Adrenal gland (tissue), 12 donors: ENCODE data around the gene MFNG. TPM values are rescaled to one million over a fixed set of nuclear protein-coding genes. Genes with fewer than 3 reads are reported as not detected.

ENCODE experiments used
- DNase-seq, 7 donors: peaks; one replicate each; pipeline ENCODE4 v3.0.0-alpha.2; 2019 to 2020
- H3K27ac ChIP-seq, 5 donors: fragments of 200-600 bp; sonication (generic) in 4 of 5; 1 replicate in 3 of 5; 2 replicates in 2 of 5; pipeline versions ENCODE4 v1.5.1 to v1.8.0; 2016 to 2020; ENCODE audit warnings: mild to moderate bottlenecking in 1 of 5
- H3K27me3 ChIP-seq: fragments of 200-600 bp; 2 replicates; pipeline ENCODE4 v1.8.0; 2021
- H3K36me3 ChIP-seq, 2 donors: fragments of 200-600 bp; replicated peaks in 1 of 2; 1 replicate in 1 of 2; 2 replicates in 1 of 2; pipeline versions ENCODE4 v1.5.1 to v1.8.0; 2018 to 2022
- H3K4me1 ChIP-seq, 2 donors: fragments of 200-600 bp; replicated peaks in 1 of 2; 1 replicate in 1 of 2; 2 replicates in 1 of 2; pipeline versions ENCODE4 v1.5.1 to v1.8.0; 2018 to 2021
- H3K4me3 ChIP-seq, 4 donors: fragments of 200-600 bp; sonication (generic) in 3 of 4; one replicate each; pipeline ENCODE4 v1.5.1; 2016 to 2018
- H3K9me3 ChIP-seq, 3 donors: fragments of 200-600 bp; sonication (generic) in 1 of 3; replicated peaks in 1 of 3; 1 replicate in 2 of 3; 2 replicates in 1 of 3; pipeline versions ENCODE4 v1.5.1 to v1.8.0; 2016 to 2021
- CTCF ChIP-seq, 6 experiments: fragments of 450-650 bp in 4 of 6; fragments of 200-600 bp in 2 of 6; sonication (generic) in 1 of 6; IDR thresholded peaks; 1 replicate in 5 of 6; 2 replicates in 1 of 6; pipeline versions ENCODE4 v1.5.1 to v1.8.0; 2016 to 2021; ENCODE audit warnings: antibody characterized with exemption in 6 of 6, mild to moderate bottlenecking in 2 of 6, moderate library complexity in 1 of 6
- POLR2A ChIP-seq, 2 donors: fragments of 450-650 bp; IDR thresholded peaks; one replicate each; pipeline ENCODE4 v1.6.1; 2017; ENCODE audit warnings: antibody characterized with exemption in 2 of 2, mild to moderate bottlenecking in 2 of 2, moderate library complexity in 1 of 2
- WGBS, 4 donors: extraction: QIAGEN DNeasy Blood & Tissue Kit in 2 of 4; methylation state at CpG; one replicate each; pipeline versions ENCODE4 v1.1.5 to v1.1.7; 2013 to 2017; 5-methylcytosine and 5-hydroxymethylcytosine counted together
- intact Hi-C, 2 donors: fragments of 100-400 bp; cut with DNase I; formaldehyde crosslinking; loops; one replicate each; pipeline versions ENCODE4 v1.14.1 to v1.15.0; 2022 to 2023
- polyA plus RNA-seq, 3 donors: library from polyadenylated mRNA; stranded (reverse); fragments of 200-250 nt in 2 of 3; fragments of 350-450 nt in 1 of 3; fragmentation: Illumina TruSeq in 1 of 3; extraction: RNeasy Lipid Tissue Mini Kit (QIAGEN cat#74804) in 1 of 3; gene quantifications; one replicate each; pipeline ENCODE4 v1.2.3, GENCODE V29; 2013 to 2014
- total RNA-seq, 9 donors: library from RNA; depleted of rRNA in 4 of 9; stranded (reverse); fragments of >200 nt in 4 of 9; fragments of 120-200 nt in 1 of 9; fragmentation: NEBNext Ultra II Directional in 1 of 9; extraction: Animal tissue kit (Norgen Biotek cat#: 25700) in 1 of 9; gene quantifications; one replicate each; pipeline versions ENCODE4 v1.1.0 to v1.2.4, GENCODE V29; 2013 to 2023
- donor health status: healthy with polysubstance abuse.
- donor health status: Bipolar disorder and iron deficiency.
- donor health status: DM: yes; HTN: yes; CAD: no.
- donor health status: DM: no; HTN: no; CAD: no.
- donor health status: DM: no; HTN: no; CAD: no.
- donor health status: DM: yes; HTN: yes; CAD: no.

MFNG gene
- total and polyA plus RNA-seq, 12 donors = 4.0 to 27.6 (median 17.9) TPM

DNA sequence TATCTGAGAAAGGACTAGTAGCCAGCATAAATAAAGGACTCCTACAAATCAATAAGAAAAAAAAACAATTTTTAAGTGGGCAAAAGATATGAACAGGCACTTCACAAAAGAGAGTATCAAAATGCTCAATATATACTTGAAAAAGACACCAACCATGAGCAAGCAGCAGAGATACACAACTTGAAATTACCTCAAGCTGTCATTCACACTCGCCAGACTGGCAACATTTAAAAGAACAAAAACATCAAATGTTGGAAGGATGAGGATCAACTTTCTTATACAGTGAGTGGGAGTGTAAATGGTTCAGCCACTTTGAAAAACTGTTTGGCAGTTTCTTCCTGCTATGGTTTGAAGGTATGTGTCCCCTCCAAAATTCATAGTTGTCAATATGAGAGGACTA lies 35.0 kb downstream of the MFNG start:
- Histone ChIP-seq H3K4me1 (peaks cover 0 to 9% of the 10 kb centered on the region in 2 donors), H3K9me3 (no peaks in the 10 kb centered on the region), H3K27ac (no peak overlapping the region), H3K27me3 (peaks cover 14% of the 10 kb centered on the region), H3K4me3 (no peak overlapping the region), H3K36me3 (no peaks in the 10 kb centered on the region)
- 46 to 94% (median 59%) methylated on average over 1 of the region's 1 CpG for WGBS, 4 donors
- no peak for TF ChIP-seq POLR2A (IDR thresholded peaks at IDR 0.05)
- no peak for TF ChIP-seq CTCF (IDR thresholded peaks at IDR 0.05)
- DNase-seq = no peak
- intact Hi-C loops = loop anchor here in 1 of 2 donors (5.0 kb wide), 1 partner anchor 179 kb away; no protein-coding TSS in a partner anchor

DNA sequence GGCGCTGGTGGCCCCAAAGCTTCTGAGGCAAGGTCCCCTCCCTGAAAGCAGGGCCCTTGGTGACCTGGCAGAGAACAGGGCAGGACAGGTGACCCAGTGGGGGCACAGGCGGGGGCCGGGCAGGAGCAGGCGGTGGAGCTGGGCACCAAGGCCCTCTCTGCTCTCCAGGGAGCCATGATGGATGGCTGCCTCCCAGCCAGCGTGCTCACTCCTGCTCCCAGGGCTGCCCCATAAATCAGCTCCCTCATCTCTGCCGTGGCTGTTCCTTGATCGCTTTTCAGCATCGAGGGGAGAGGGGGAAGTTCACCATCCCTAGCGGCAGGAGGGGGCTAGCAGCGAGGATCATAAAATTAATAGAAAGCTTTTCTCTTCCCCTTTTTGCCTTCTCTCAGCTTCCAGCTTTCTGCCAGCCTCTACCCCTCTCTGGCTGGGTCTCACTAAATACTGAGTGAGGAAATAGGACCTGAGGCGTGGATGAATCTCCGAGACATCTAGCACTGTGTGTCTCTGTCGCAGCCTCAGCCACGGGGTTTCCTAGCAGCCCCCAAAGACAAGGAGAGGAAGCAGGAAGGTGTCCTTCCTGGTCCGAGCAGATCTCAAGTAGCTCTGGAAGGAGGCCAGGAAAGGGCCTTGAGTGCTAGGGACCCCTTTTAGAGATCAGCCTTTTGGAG lies 36.7 kb downstream of the MFNG start:
- Histone ChIP-seq H3K27ac (no peak overlapping the region), H3K27me3 (peaks cover 14% of the 10 kb centered on the region), H3K9me3 (no peaks in the 10 kb centered on the region), H3K4me3 (no peak overlapping the region), H3K4me1 (no peaks in the 10 kb centered on the region), H3K36me3 (no peaks in the 10 kb centered on the region)
- no peak for DNase-seq
- TF ChIP-seq CTCF (IDR thresholded peaks at IDR 0.05) = no peak
- TF ChIP-seq POLR2A (IDR thresholded peaks at IDR 0.05) = no peak
- WGBS, 4 donors = 29 to 43% (median 34%) methylated on average over 11 to 15 of the region's 15 CpGs
- intact Hi-C loops = loop anchor here in 1 of 2 donors (5.0 kb wide), 1 partner anchor 177 kb away; no protein-coding TSS in a partner anchor

- H3K27me3 ChIP-seq = peaks cover 14% of the 10 kb centered on the region
- WGBS, 4 donors = 58 to 83% (median 79%) methylated on average over 5 to 18 of the region's 18 CpGs
- no peak overlapping the region for H3K27ac ChIP-seq
- H3K9me3 ChIP-seq = no peaks in the 10 kb centered on the region
- DNase-seq = no peak
- no peaks in the 10 kb centered on the region for H3K36me3 ChIP-seq
- no peak overlapping the region for H3K4me3 ChIP-seq
- intact Hi-C loops = no loop called here
- TF ChIP-seq POLR2A (IDR thresholded peaks at IDR 0.05) (no peak), CTCF (IDR thresholded peaks at IDR 0.05) (no peak)
- H3K4me1 ChIP-seq = no peaks in the 10 kb centered on the region
Observed at GRCh38 chr22:37448516-37449127, 37.6 kb downstream of the MFNG start.

- Histone ChIP-seq H3K36me3 (no peaks in the 10 kb centered on the region), H3K9me3 (no peaks in the 10 kb centered on the region), H3K27me3 (peaks cover 14% of the 10 kb centered on the region), H3K27ac (no peak overlapping the region), H3K4me1 (no peaks in the 10 kb centered on the region), H3K4me3 (no peak overlapping the region)
- no peak for DNase-seq
- intact Hi-C loops = no loop called here
- 80 to 87% (median 84%) methylated on average over 9 of the region's 9 CpGs for WGBS, 4 donors
- no peak for TF ChIP-seq CTCF (IDR thresholded peaks at IDR 0.05)
- TF ChIP-seq POLR2A (IDR thresholded peaks at IDR 0.05) = no peak
Observed at GRCh38 chr22:37445501-37445900, 40.7 kb downstream of the MFNG start.
